ENCODE results near the gene PPP1R12A.

Gene PPP1R12A

DNA sequence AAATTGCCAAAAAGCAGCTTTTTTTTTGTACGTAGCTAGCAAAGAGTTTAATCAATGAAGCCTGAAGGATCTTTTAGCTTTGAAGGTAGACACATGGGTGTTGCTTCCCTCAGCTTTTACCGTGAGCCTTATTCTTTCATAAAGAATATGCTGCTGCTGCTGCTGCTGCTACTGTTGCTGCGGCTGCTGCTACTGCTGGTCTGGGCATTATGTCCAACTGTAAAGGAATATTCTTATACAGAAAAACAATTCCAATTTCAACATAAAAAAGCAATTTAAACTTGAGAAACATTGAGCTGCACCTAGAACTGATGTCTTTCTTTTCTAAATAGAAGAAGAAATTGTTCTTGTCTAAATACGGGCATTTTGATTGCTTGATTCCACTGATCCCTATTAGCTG, 38.9 kb upstream of the PPP1R12A start:
- no peak overlapping the region for H3K4me3 ChIP-seq (ENCODE audit: low read depth, low read length)
- no peak for DNase-seq (ENCODE audit: low read depth)
- TF ChIP-seq, protein P1, sequence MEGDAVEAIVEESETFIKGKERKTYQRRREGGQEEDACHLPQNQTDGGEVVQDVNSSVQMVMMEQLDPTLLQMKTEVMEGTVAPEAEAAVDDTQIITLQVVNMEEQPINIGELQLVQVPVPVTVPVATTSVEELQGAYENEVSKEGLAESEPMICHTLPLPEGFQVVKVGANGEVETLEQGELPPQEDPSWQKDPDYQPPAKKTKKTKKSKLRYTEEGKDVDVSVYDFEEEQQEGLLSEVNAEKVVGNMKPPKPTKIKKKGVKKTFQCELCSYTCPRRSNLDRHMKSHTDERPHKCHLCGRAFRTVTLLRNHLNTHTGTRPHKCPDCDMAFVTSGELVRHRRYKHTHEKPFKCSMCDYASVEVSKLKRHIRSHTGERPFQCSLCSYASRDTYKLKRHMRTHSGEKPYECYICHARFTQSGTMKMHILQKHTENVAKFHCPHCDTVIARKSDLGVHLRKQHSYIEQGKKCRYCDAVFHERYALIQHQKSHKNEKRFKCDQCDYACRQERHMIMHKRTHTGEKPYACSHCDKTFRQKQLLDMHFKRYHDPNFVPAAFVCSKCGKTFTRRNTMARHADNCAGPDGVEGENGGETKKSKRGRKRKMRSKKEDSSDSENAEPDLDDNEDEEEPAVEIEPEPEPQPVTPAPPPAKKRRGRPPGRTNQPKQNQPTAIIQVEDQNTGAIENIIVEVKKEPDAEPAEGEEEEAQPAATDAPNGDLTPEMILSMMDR (conservative IDR thresholded peaks at IDR 0.05; ENCODE audit: low read depth, low read length), result no peak

DNA sequence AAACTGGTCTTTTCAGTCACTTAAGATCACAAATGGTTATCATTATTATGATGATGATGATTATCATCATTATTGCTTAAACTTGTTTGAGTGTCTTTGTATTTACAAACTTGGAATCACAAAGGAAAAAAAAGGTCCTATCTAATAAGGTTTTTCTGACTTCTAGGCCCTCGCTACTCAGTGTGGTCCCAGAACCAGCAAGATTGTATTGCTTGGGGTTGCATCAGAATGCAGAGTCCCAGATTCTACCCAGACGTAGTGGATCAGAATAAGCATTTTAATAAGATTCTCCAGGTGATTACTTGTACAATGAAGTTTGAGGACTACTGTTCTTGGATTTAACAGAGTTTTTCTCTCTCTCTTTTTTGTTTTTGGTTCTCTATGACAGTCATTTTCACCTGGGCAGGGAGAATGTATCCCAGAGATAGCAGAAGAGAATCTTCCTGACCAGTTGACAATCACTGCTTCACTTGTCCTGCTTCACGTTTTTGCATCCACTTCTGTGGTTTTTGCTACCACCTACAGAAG, 29.3 kb upstream of the PPP1R12A start:
- DNase-seq (ENCODE audit: low read depth), result no peak
- H3K4me3 ChIP-seq (ENCODE audit: low read depth, low read length), result no peak overlapping the region
- TF ChIP-seq, protein P1 (conservative IDR thresholded peaks at IDR 0.05; ENCODE audit: low read depth, low read length), result no peak

- TF ChIP-seq, protein P1 (conservative IDR thresholded peaks at IDR 0.05; ENCODE audit: low read depth, low read length), result no peak
- DNase-seq (ENCODE audit: low read depth), result no peak
- no peak overlapping the region for H3K4me3 ChIP-seq (ENCODE audit: low read depth, low read length)
These were observed 26.5 kb upstream of the PPP1R12A start for GRCh38 chr12:79961411-79961810.

- no peak for DNase-seq (ENCODE audit: low read depth)
- TF ChIP-seq, protein P1 (conservative IDR thresholded peaks at IDR 0.05; ENCODE audit: low read depth, low read length), result no peak
- H3K4me3 ChIP-seq (ENCODE audit: low read depth, low read length), result no peak overlapping the region
These were observed 24.6 kb upstream of the PPP1R12A start for GRCh38 chr12:79959484-79959883.

GRCh38 chr12:79956896-79957295, 22.0 kb upstream of the PPP1R12A start:
- H3K4me3 ChIP-seq (ENCODE audit: low read depth, low read length), result no peak overlapping the region
- TF ChIP-seq, protein P1 (conservative IDR thresholded peaks at IDR 0.05; ENCODE audit: low read depth, low read length), result no peak
- no peak for DNase-seq (ENCODE audit: low read depth)

DNA sequence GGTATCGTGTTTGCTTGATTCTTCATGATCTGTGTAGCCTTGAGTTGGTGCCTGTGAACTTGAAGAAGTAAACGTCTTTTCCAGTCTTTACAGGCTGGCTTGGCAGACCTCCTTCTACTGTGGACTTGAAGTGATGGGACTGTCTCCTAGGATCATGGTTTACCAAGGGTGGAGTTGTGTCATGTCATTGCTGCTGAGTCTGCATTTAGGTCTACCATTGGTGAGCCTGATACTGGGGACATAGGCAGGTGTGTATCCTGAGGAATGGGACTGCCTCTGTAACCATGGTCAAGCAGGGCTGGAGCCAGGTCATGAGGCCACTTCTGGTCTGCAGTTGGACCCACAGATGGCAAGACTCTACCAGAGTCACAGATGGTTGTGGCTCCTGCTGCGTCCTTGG, 20.7 kb upstream of the PPP1R12A start:
- no peak overlapping the region for H3K4me3 ChIP-seq (ENCODE audit: low read depth, low read length)
- no peak for DNase-seq (ENCODE audit: low read depth)
- TF ChIP-seq, protein P1 (conservative IDR thresholded peaks at IDR 0.05; ENCODE audit: low read depth, low read length), result no peak

DNA sequence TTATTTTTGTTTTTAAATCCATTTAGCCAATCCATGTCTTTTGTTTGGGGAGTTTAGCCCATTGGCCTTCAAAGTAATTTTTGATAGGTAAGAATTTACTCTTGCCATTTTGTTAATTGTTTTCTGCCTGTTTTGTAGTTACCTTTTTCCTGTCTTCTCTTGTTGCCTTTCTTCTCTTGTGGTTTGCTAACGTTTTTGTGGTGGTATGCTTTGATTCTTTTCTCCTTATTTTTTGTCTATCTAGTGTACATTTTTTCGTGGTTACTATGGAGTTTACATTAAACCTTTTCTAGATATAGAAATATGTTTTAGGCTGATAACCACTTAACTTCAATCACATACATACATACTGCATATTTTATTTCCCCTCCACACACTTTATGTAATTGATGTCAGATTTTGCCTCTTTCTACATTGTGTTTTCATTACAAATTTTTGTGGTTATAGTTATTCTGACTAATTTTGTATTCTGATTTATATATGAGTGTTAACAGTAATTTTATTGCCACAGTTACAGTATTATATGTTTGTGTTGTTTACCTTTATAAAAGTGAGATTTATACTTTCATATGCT, 19.2 kb upstream of the PPP1R12A start:
- DNase-seq (ENCODE audit: low read depth), result no peak
- TF ChIP-seq, protein P1 (conservative IDR thresholded peaks at IDR 0.05; ENCODE audit: low read depth, low read length), result no peak
- no peak overlapping the region for H3K4me3 ChIP-seq (ENCODE audit: low read depth, low read length)

All from choroid plexus epithelial cell (primary cell).